Keratinocyte (primary cell): ENCODE data around the gene PLCL1. TPM values are rescaled to one million over a fixed set of nuclear protein-coding genes. Genes with fewer than 3 reads are reported as not detected.

ENCODE experiments used
- DNase-seq: peaks from one replicate; pipeline ENCODE4 v3.0.0-alpha.2; 2011; ENCODE audit warnings: low read depth, missing footprints, low spot score
- FAIRE-seq: peaks from 2 replicates; lab custom pipeline; 2011; peaks lifted over from hg19 to GRCh38; lab: Jason Lieb, UNC
- H2AFZ ChIP-seq: 2 replicates; pipeline ENCODE4 v1.6.0; 2012; ENCODE audit warnings: low read length, control low read depth, inconsistent platforms; ENCODE audit not compliant: control insufficient read depth
- H3K27ac ChIP-seq: 2 replicates; pipeline ENCODE4 v1.5.1; 2011; ENCODE audit warnings: low read length; ENCODE audit not compliant: control insufficient read depth, insufficient read depth
- H3K27me3 ChIP-seq: 3 replicates; pipeline ENCODE4 v1.6.0; 2011; ENCODE audit warnings: low read length; ENCODE audit not compliant: control insufficient read depth, insufficient read depth; ENCODE audit errors: extremely low read depth
- H3K36me3 ChIP-seq, 2 experiments: 2 replicates in 1 of 2; 3 replicates in 1 of 2; pipeline ENCODE4 v1.5.1; 2011; ENCODE audit warnings: low read length in 2 of 2, mild to moderate bottlenecking in 1 of 2; ENCODE audit not compliant: control insufficient read depth in 2 of 2, insufficient read depth in 2 of 2; ENCODE audit errors: extremely low read depth in 1 of 2
- H3K4me1 ChIP-seq: 3 replicates; pipeline ENCODE4 v1.5.1; 2011; ENCODE audit warnings: low read length; ENCODE audit not compliant: control insufficient read depth, insufficient read depth; ENCODE audit errors: extremely low read depth
- H3K4me2 ChIP-seq: 3 replicates; pipeline ENCODE4 v1.6.0; 2011; ENCODE audit warnings: low read depth, low read length; ENCODE audit not compliant: control insufficient read depth, insufficient read depth; ENCODE audit errors: extremely low read depth
- H3K4me3 ChIP-seq, 3 experiments: fragments of 200-600 bp in 1 of 3; sonication (generic) in 1 of 3; 2 replicates in 2 of 3; 3 replicates in 1 of 3; pipeline ENCODE4 v1.5.1; 2011 to 2016; ENCODE audit warnings: low read length in 3 of 3, mild to moderate bottlenecking in 3 of 3, control low read depth in 2 of 3, inconsistent platforms in 1 of 3, low read depth in 1 of 3, mixed read lengths in 1 of 3, mixed run types in 1 of 3, moderate library complexity in 1 of 3; ENCODE audit not compliant: control insufficient read depth in 2 of 3, insufficient read depth in 2 of 3; ENCODE audit errors: extremely low read depth in 1 of 3
- H3K79me2 ChIP-seq: 2 replicates; pipeline ENCODE4 v1.6.0; 2012; ENCODE audit warnings: low read length; ENCODE audit not compliant: control insufficient read depth, insufficient read depth
- H3K9ac ChIP-seq: 3 replicates; pipeline ENCODE4 v1.6.0; 2011; ENCODE audit warnings: low read length; ENCODE audit not compliant: control insufficient read depth, insufficient read depth; ENCODE audit errors: extremely low read depth
- H3K9me1 ChIP-seq: 3 replicates; pipeline ENCODE4 v1.6.0; 2011; ENCODE audit warnings: low read length; ENCODE audit not compliant: control insufficient read depth, insufficient read depth; ENCODE audit errors: extremely low read depth
- H3K9me3 ChIP-seq: 2 replicates; pipeline ENCODE4 v1.5.1; 2012; ENCODE audit warnings: low read depth, low read length; ENCODE audit not compliant: control insufficient read depth
- H4K20me1 ChIP-seq: 3 replicates; pipeline ENCODE4 v1.6.0; 2011; ENCODE audit warnings: low read length; ENCODE audit not compliant: control insufficient read depth, insufficient read depth; ENCODE audit errors: extremely low read depth
- CTCF ChIP-seq, 3 experiments: IDR thresholded peaks in 1 of 3; conservative IDR thresholded peaks in 1 of 3; optimal IDR thresholded peaks in 1 of 3; 2 replicates in 2 of 3; 3 replicates in 1 of 3; pipeline versions ENCODE3 to v1.5.1; 2011; ENCODE audit warnings: low read length in 3 of 3, mild to moderate bottlenecking in 3 of 3, moderate library complexity in 2 of 3, control low read depth in 1 of 3, inconsistent platforms in 1 of 3; ENCODE audit not compliant: insufficient read depth in 2 of 3; ENCODE audit errors: extremely low read depth in 1 of 3
- EZH2 ChIP-seq: IDR thresholded peaks from one replicate; pipeline ENCODE4 v1.6.1; 2012; ENCODE audit warnings: inconsistent platforms, mild to moderate bottlenecking, low read length, moderate library complexity
- dilution Hi-C: fragments of 300-500 bp; cut with MboI; formaldehyde crosslinking; loops from one replicate; pipeline ENCODE4 v1.7.0; 2020; ENCODE audit warnings: low sequenced_read_pairs; ENCODE audit not compliant: extremely low pct_ligation_motif_present
- polyA plus RNA-seq, 5 experiments: library from polyadenylated mRNA; depleted of rRNA in 3 of 5; stranded (reverse) in 3 of 5; stranded (forward) in 1 of 5; unstranded in 1 of 5; fragments of >200 nt; gene quantifications; 1 replicate in 1 of 5; 2 replicates in 3 of 5; 3 replicates in 1 of 5; pipeline versions ENCODE4 v1.2.1 to v1.2.3, GENCODE V29; 2011 to 2012; ENCODE audit warnings: missing spikeins in 2 of 5, low read depth in 1 of 5, low replicate concordance in 1 of 5

Gene PLCL1
- polyA plus RNA-seq, 1 donor (not counting 4 experiments of a cell fraction or from before 2014, with no cell fraction given) = 0.01 TPM

DNA sequence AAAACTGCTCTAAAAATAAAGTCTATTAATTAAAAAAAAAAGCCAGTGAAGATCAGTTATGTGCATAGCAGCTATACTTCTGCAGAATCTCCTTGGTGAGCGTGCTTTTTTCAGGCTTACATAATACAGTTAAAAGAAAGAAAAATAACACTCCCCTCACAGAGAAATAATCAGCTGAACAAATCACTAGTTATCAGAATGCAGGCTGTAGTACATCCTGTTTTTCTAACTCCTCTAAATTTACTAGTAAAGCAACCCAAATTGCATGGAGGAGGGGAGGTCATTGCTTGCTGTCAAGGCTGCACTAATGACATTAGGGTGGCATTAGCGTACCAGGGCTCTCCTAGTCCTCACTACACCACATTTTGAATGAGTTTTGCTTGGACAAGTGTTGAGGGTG, 192.2 kb downstream of the PLCL1 start:
- H3K4me2 ChIP-seq = no peak overlapping the region
- H3K9me1 ChIP-seq = no peaks in the 10 kb centered on the region
- no peaks in the 10 kb centered on the region for H3K27me3 ChIP-seq
- DNase-seq = no peak
- no peak overlapping the region for H3K27ac ChIP-seq
- H3K9me3 ChIP-seq = no peaks in the 10 kb centered on the region
- dilution Hi-C loops = no loop called here
- H3K36me3 ChIP-seq = no peaks in the 10 kb centered on the region
- no peaks in the 10 kb centered on the region for H4K20me1 ChIP-seq
- no peak overlapping the region for H3K4me3 ChIP-seq
- no peak overlapping the region for H3K9ac ChIP-seq
- no peak for FAIRE-seq
- H3K4me1 ChIP-seq = no peaks in the 10 kb centered on the region
- no peaks in the 10 kb centered on the region for H3K79me2 ChIP-seq
- no peak overlapping the region for H2AFZ ChIP-seq
- no peak for TF ChIP-seq CTCF (optimal IDR thresholded peaks at IDR 0.05 in 1 of 3, IDR thresholded peaks at IDR 0.05 in 1 of 3, conservative IDR thresholded peaks at IDR 0.05 in 1 of 3; ENCODE audit: extremely low read depth in 1 of 3, insufficient read depth in 2 of 3, low read length in 3 of 3)
- no peak for TF ChIP-seq EZH2

DNA sequence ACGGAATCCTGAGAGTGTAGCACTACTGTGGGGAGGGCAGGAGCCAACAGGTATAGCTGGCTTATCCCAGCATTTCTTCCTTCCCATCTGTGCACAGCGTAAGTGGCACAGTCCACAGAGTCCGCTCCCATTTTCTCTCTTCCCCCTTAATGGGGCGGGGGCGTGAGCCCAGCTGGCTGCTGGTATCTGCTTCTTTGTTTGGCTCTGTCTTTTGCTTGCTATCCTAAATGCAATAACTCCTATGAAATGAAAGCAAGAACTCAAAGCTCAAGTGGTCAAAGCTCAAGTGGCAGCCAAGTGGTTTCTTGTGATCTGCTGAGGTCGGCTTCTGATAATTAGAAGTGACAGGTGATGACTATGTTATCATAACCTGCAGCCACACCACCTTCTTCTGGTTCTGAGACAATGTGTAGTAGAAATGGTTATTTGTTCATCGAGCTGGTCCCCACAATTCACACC, 192.7 kb downstream of the PLCL1 start:
- dilution Hi-C loops = no loop called here
- Histone ChIP-seq H3K27me3 (no peaks in the 10 kb centered on the region), H2AFZ (no peak overlapping the region), H3K4me3 (no peak overlapping the region), H3K9ac (no peak overlapping the region), H3K79me2 (no peaks in the 10 kb centered on the region), H3K27ac (no peak overlapping the region), H3K9me1 (no peaks in the 10 kb centered on the region), H3K36me3 (no peaks in the 10 kb centered on the region), H4K20me1 (no peaks in the 10 kb centered on the region), H3K9me3 (no peaks in the 10 kb centered on the region), H3K4me1 (no peaks in the 10 kb centered on the region), H3K4me2 (no peak overlapping the region)
- DNase-seq (no peak), FAIRE-seq (no peak)
- TF ChIP-seq EZH2 = no peak
- no peak for TF ChIP-seq CTCF (optimal IDR thresholded peaks at IDR 0.05 in 1 of 3, IDR thresholded peaks at IDR 0.05 in 1 of 3, conservative IDR thresholded peaks at IDR 0.05 in 1 of 3; ENCODE audit: extremely low read depth in 1 of 3, insufficient read depth in 2 of 3, low read length in 3 of 3)
